ENCODE data around the gene FLNB.

Gene FLNB

DNA sequence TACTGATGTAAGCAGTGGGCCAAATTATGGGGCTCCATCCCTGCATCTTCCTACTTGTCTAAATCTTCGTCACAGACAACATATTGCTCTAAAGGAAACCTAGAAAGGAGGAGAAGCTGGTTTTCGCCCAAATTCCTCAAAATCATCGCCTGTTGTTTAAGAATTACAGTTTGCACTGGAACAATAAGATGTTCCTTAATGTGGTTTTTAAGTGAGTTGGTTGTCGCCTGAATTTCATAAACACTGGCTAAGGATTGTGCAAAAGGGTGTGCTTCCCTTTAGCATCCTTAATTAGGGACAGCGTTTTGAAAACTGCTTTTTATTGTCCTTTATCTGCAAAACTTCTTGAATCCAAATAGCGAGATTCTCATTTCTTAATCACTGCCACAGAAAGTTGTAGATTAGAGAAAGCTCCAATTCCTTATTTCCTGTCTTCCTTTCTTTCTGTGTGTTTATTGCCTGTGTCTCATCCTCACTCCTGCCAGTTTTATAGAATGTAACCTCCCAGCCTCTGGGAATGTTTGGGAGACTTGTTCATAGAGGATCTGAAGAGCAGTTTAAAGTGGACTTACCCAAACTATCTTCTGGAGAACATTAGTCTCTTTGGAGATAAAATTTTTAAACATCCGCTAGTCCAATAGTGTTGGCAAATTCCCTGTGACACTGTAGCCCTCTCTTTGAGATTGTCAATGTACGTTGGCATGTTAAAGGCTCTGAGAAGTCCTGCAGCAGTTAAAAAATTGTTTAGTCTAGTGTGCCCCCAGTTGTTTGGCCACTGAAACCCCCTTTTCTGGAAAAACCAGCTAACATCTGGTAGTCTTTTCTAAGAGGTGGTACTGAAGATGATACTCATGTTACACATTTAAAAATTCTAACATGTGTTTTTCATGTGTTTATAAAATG is 50.4 kb downstream of the FLNB start:
- no peak for DNase-seq

GRCh38 chr3:58059349-58060321 is 51.4 kb downstream of the FLNB start:
- no peak for DNase-seq

- no peak for DNase-seq
Measured at GRCh38 chr3:58062472-58062871, 54.2 kb downstream of the FLNB start.

- no peak for DNase-seq
Measured at GRCh38 chr3:58063022-58063815, 55.0 kb downstream of the FLNB start.

GRCh38 chr3:58064923-58065638 is 56.9 kb downstream of the FLNB start:
- DNase-seq: no peak

DNA sequence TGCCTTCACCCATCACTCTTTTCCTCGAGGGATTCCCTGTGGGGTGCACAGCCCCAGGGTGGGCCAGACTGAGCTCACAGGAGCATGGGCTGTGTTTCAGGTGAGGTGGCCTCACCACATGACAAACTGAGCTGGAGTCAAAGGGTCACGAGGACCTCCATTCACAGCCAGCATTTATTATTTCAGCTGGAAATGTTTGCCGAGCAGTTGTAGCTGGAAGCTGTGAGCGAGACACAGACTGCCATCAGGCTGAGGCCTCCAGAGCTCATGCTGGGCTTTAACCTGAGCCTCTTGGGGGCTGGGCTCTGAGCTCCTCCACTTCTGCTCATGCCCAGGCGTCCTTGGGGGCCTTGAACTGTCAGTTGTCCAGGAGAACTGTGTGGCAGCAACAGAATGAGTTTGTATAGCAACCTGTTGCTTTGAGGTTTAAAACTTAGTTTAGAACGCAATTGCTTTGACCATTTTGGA is 57.5 kb downstream of the FLNB start:
- DNase-seq: no peak

DNA sequence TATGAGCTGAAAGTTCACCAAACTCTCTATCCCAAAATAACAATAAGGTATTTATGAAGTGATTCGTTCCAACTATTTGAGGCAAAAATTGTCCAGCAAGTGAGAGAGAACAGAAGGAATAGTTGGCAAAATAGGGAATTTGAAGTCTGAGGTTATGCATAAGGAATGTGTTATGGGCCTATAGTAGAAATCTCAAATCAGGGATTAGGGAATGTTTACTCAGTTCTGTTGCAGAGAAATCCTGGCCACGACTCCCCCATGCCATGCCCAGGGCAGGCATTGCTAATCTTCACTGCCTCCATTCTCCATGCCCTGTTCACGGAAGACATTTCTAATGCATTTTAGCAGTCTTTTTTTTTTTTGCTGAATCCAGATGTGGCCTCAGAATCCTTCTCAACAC is 58.6 kb downstream of the FLNB start:
- no peak for DNase-seq

- no peak for DNase-seq
Measured at GRCh38 chr3:58068122-58068809, 60.0 kb downstream of the FLNB start.

DNA sequence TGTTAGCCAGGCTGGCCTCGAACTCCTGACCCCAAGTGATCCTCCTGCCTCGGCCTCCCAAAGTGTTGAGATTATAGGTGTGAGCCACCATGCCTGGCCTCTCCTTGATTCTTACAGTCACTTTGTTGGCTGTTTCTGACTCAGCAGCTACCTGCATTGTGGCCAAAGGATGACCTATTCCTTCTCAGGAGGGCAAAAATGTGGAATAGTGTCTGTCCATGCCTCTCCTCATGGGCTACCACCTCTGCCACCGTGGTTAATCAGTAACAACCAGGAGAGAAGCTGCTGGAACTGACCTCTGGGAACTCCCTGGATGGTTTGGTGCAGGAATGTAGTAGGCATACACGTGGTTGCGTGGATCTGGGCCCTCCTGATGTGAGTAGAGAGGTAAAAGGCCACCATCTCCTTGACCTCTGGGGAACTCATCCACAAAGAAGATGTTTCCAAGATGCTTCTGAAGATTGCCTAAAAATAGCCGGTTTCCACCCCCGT is 63.3 kb downstream of the FLNB start:
- no peak for DNase-seq

- no peak for DNase-seq
Measured at GRCh38 chr3:58072052-58072762, 64.0 kb downstream of the FLNB start.

- no peak for DNase-seq
Measured at GRCh38 chr3:58072763-58073130, 64.5 kb downstream of the FLNB start.

DNA sequence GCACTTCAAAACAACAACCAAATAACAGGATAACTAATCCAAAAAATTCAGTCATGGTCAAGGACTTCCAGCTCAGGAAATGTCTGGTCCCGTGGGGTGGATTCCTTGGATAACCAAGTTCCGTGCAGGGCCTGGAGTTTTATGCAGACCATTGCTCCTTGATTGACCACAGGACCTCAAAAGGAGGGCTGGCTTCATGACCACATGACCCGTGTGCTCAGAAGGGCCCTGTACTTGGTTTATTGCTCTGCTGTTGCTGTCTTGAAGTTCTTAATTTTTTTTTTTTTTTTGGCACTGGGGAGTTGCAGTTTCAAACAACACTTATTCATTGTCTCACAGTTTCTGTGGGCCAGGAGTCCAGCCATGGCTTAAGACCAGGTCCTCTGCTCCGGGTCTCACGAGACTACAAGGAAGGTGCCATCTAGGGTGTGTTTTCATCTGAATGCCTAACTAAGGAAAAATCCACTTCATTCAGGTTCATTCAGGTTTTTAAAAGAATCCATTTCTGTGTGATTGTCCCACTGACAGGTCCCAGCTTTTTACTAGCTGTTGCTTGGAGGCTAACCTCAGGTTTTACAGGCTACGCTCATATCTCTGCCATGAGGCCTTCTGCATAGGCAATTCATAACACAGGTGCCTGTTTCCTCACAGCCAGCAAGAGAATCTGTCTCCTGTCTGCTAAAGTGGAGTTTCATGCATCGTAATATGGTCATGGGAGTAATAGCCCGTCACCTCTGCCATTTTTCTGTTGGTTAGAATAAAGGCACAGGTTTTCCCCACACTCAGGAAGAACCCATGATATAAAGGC is 65.3 kb downstream of the FLNB start:
- DNase-seq: no peak

GRCh38 chr3:58074116-58074715 is 66.0 kb downstream of the FLNB start:
- no peak for DNase-seq

DNA sequence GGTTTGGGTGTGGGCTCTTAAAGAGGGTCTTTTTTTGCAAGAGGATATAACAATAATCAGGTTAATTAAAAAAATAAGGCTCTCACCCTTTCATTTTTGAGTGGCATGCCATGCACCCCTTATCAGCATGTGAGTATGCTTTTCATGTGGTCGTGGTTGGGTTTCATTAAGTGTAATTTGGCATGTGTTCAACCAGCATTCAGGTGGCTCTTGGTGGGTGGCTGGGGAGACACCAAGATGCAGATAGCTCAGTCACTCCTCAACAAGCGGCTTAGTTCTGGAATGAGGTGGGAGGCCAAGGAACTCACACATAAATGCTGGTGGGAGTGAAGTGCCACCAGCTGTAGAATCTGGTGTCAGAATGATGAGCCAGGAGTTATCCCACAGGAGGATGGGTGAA is 66.8 kb downstream of the FLNB start:
- no peak for DNase-seq

DNA sequence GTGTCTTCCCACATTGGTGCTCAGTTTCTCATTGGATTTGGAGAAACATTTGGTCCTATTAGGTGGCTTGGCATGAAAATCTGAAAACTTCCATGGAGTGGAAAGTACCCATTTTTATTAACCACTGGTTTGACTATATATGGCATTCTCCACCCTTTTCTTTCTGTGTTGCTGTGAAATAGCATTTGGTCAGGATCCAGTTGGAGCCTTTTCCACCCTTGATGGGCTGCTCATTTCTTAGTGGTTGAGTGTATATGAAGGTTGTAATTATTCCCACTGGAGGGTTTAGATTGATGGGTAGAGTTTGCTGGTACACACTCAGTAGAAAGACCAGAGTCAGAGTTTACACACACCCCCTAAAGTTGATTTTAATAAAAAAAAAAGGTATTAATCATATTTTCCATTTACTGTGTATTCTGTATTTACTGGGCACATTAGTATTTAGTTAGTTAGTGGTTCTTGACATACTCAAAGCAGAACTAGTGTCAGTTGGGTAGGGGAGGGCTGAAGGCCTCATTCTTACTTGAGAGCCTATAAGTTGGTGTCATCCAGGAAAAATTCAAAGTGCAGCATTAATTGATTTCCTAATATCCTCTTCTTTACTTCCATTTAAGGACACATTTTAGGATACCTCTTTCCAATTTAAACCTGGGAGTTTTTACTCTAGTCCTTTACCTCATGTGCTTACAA is 69.5 kb downstream of the FLNB start:
- DNase-seq: no peak

DNA sequence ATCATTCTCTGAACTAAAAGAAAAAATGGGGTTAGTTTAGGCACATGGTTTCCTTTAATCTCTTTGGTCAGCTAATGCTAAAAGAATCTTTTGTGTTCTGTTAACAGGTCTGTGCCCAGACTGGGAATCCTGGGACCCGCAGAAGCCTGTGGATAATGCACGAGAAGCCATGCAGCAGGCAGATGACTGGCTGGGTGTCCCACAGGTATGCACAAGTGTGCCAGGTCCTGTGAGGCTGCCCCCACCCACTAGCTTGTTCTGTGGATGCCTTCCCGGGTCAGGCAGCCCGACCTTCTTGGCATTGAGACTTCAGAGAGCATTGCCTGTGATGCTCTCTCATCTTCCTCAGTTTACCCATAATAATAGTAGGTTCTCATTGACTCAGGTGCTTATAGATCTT is 70.4 kb downstream of the FLNB start:
- no peak for DNase-seq

- DNase-seq: no peak
Measured at GRCh38 chr3:58079773-58080172, 71.6 kb downstream of the FLNB start.

DNA sequence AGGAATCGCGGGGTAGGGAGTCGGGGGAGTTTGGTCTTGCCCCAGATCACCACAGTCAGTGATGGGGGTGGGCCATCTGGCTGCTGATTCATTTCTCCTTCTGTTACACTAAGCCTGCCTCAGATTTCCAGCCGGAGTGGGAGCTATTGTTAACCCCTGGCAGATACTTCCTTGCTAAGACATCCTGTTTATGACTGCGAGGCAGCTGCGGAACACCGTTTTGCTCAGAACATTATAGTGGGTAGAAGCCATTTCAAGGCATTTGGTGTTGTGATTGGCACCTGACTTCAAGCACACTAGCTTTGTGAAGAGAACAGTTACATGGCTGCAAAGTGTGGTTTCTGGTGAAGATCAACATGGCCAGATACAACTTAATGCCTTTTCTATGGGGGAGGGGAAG is 73.8 kb downstream of the FLNB start:
- DNase-seq: no peak

DNA sequence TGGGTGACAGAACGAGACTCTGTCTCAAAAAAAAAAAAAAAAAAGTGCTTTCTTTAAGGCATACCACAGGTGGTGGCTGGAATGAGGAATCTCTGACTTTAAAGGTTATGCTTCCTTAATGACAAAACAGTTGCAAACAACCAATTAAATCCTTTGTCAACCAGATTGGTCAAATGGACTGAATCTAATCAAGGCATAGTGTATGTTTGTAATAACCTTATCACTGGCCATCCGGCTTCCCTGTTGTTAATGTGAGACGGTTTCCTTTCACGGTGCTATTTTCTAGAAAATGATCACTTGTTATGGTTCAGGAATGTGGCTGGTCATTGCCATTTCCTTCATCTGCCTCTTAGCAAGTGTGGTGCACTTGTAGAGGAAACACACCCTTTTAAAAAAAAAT is 75.9 kb downstream of the FLNB start:
- no peak for DNase-seq
